Skin of body (tissue), 2 donors: ENCODE results near the gene CNTN4. TPM values are rescaled to one million over a fixed set of nuclear protein-coding genes. Genes with fewer than 3 reads are reported as not detected.

Experiments used
- DNase-seq: peaks from one replicate; lab custom pipeline; 2025; lab: John Stamatoyannopoulos, UW
- total RNA-seq: library from RNA; depleted of rRNA; stranded (reverse); fragments of >200 nt; gene quantifications from one replicate; pipeline ENCODE4 v1.2.3, GENCODE V29; 2014

CNTN4 gene
- total RNA-seq, 1 donor from 2014 or later = 24.4 TPM

DNA sequence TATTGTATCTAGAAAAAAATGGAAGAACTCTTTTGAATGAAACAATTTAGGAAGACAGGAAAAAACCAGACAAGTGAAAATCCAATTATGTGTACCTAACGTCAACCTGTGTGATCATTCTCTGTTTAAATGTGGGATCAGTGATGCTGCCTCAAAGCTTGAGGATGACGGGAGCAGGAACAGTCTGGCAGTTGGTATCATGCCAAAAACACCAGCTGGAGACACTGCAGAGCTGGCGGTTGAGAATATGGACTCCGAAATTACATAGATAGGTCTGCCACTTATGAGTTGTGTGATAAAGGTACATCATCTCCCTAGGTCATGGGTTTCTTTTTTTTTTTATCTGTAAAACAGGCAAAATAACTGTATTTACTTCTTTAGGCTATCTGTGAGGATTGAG lies 480.5 kb downstream of the CNTN4 start:
- no peak for DNase-seq

DNA sequence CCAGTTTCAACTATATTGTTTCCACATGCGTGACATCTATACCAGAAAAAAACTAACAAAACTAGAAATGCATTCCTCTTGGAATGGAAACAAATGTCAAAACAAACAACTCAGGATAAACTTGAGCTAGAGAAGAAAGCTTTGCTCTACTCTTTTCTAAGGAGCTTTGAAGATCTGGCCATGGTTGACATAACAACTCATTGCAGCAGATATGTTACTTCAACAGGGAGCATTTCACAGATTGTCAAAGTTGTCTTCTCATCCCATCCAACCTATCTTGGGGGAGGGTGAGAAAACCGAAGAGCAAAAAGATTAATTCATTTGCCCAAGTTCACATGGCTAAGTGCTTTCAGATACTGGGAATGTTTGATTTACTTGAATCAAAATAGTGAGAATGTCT lies 484.4 kb downstream of the CNTN4 start:
- no peak for DNase-seq

DNA sequence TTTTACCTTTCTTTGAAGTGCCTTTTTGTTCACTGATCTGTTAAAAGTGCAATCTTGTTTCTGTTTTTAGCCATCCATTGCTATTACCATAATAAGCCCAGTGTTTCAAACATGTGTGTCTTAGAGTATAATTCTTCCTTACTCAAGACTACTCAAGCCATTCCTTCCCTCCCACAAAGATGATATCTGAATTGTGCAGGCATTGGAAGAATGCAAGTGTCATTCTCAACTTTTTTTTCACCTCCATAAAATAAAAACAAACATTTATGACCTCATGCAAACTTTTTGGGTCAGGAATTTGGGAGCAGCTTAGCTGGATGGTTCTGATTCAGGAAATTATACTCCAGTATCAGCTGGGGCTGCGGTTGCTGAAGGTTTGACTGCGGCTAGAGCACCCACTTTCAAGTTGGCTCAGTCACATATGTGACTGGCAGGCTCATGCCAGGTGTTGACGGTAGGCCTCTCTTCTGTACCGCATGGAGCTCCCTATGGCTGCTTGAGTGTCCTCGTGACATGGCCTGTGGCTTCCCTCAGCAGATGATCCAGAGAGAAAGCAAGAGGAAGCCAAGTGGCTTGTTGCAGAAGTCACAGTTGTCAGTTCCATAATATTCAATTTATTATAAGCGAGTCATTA lies 490.8 kb downstream of the CNTN4 start:
- no peak for DNase-seq

DNA sequence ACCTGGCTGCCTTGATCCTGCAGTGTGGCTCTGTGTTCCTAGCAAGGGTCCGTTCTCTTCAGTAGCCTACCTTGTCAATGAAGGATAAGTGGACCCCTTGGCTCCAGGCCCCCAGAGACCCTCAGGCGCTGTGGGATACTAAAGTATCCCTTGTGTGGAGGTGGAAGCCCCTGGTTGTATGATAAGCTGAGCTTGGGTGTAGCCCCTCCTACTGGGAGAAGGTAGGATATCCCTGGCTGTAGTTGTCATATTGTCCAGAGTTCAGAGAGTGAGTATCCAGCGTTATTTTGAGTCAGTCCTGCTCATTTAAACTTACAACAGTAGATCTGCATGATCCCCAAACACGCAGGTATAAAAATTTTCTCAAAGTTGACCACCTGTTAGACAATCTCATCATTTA lies 496.8 kb downstream of the CNTN4 start:
- no peak for DNase-seq

DNA sequence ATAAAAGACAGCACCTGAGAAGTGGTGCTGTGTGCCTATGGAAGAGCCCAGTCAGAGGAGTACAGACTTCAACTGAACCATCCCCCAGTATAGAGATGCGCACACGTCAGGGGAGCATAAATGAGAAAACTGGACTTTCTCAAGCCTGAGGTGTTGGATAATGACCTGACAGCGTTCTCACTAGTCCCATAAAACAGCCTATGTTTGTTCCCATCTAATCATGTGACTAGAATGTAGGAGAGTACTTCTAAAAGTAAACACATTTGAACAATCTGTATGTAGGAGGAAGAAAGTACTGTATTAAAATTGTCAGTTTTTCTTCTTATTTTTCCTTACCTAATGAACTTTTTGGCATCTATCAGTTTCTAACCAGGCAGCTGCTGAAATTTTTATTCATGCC lies 498.9 kb downstream of the CNTN4 start:
- no peak for DNase-seq

DNA sequence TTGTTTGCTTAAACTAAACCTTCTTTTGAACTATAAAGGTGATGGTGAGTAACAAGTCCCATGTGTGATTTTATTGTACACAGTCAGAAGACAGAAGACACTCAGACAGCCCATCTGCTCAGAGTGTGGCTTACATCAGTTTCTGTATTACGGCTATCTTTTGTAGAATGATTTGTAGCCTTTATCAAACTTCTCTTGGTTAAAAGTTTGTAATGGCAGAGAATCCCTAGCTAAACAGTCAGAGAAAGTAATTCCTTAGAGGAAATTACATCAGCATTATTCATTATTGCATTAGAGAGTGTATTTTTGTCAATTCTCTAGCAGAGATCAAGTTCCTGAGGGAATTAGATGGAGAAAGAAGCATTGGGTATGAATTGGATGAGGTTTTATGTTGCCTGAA lies 500.8 kb downstream of the CNTN4 start:
- no peak for DNase-seq

DNA sequence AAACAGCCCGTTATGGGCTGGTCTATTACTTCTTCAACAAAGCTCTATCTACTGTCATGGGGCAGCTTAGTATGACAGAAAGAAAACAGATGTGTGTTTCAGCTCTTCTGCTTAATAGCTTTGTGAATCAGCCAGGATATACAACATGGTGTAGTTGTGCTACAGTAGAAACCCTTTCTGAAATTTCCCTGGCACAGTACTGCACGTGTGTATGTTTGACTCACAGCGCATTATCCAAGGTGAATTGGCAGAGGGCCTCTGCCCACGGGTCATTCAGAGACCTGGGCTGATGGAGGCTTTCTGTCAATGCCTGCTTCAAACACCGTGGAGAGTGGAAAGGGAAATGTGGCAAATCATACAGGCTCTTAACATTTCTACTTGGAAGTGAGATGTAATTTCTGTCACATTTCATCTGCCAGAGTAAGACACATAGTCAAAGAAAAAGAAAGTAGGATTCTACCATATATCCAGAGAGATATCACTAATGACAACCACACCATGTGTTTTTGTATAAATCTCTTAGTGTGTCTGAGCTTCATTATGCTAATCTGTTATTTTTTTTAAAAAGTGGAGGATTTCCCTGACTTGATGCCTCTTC lies 505.1 kb downstream of the CNTN4 start:
- no peak for DNase-seq

DNA sequence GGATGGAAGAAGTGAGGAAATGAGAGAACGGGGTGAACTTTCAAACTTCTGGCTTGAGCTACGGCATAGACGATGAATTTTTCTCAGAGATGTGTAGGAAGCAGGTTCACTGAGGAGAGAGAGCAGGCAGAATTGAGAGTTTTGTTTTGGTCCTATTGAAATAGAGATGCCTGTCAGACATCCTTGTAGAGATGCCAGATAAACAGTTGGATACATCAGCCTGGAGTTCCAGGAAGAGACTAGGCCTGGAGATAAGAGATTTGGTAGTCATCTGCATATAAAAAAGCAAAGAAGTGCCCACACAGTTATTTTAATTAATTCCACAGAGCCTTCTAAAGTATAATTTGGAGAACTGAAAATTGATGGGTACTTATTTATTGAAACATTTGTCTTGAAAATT lies 515.9 kb downstream of the CNTN4 start:
- DNase-seq = no peak

DNA sequence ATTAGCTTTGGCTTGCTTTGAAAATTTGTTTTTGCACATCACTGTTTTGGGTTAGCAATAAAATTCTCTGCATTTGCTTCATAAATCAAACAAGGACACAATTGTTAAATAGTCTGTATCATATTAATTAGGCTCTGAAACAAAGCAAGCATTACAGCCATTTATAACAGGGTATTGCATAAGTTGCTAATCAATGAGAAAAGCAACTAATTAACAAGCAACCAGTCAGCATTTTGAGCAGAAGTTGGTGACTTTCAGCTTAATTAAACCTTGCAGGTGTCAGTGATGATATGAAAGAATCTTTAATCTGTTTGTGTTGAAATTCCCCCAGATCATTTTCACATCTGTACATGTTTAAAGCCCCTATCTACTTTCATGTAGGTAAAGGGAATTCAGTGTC lies 516.4 kb downstream of the CNTN4 start:
- DNase-seq = no peak

DNA sequence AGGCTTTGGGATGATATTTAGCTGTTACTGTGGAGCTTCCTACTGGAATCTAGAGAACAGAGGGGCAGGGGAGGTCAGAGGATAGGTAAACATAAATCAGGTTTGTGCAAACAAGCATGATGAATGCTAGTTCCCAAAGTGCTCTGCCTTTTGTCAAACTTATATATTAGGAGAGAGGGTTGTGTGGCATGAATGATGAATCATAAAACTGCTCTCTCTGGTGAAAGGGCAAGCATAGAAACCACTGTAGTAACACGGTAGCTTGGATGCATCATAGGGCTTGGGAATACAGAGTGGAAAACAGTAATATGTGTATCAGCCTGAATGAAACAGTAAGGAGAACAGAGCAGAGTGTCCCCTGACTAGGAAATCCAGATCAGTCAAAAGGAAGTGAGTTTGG lies 524.8 kb downstream of the CNTN4 start:
- no peak for DNase-seq

DNA sequence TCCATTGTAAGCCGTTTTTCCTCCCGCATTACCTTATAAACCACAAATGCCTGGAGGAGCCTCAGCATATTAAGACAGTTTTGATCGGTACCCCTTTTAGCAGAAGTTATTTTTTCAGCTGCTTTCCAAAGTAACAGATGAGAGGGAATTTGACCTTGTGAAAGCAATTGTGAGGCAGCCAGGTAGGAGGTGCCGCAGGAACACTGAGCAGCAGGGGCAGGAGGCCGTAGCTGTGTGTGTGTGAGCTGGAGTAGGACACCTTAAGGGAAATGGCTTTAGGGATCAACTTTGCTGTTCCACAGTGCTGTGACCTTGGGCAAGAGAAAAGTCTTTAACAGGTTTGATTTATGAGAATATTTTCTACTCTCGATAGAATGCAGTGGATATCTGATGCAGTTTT lies 529.5 kb downstream of the CNTN4 start:
- no peak for DNase-seq

DNA sequence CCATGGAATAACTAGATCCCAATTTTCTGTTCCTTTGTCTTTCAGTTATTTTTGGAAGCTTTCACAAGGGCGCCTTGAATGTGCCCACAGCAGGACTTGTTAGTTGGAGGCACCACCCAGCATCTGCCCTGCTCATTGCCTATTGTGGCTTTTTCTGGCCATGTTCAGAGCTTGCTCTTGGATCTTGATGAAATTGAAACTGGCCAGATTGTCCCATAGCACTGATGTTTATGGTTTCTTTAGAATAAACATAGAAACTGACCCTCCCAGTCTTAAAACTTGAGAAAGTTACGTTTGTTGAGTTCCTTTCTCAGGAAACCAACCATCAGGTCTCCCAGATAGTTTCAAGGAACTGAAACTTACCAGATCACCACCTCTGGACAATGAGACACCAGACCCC lies 536.8 kb downstream of the CNTN4 start:
- DNase-seq = no peak

DNA sequence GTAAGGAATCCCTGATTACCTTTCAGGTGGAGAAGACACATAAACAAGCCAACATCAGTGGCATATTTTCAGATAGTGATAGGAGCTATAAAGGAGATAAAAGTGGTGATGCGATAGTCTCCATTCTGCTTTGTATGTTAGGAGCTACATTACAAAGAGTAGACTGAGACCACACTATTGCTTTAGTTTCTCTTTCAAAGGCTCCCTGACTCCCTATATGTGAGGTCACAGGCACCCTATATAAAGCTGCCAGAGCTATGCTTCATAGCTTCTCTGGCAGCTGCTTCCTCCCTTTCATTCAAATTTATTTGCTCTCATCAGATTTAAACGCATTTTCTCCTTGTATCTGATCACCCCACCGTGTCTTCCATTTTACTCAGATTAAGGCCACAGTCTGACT lies 544.9 kb downstream of the CNTN4 start:
- DNase-seq = no peak

DNA sequence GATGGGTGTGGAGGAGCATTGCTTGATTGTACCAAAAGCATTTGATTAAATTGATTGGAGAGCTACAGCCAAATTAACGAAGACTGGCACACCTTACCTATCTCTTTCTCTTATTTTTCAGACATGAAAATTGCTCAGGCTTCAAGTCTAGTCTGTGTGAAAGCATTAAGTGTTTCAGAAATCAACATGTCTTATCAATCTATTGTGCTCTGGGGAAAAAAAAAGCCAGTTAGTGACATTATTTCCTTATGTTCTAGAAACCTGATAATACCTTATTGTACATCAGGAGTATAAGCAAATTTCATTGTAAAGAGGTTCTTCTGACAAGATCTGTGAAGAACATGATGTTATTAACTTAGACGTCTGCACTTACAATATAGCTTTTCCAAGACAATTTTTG lies 546.3 kb downstream of the CNTN4 start:
- no peak for DNase-seq

DNA sequence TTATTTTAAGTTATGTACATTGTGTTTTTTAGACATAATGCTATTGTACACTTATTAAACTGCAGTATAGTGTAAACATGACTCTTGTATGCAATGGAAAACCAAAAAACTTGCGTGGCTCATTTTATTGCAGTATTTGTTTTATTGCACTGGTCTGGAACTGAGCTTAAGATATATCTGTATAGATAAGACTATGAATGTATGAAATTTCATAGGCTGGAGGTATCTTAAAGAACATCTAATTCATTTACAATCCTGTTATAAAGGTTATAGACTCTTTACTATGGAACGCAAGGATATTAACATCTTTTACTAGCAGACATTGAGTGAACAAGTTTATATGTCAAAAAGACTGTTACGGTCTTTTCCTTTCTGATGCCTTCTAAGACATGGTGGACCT lies 552.1 kb downstream of the CNTN4 start:
- DNase-seq = no peak

DNA sequence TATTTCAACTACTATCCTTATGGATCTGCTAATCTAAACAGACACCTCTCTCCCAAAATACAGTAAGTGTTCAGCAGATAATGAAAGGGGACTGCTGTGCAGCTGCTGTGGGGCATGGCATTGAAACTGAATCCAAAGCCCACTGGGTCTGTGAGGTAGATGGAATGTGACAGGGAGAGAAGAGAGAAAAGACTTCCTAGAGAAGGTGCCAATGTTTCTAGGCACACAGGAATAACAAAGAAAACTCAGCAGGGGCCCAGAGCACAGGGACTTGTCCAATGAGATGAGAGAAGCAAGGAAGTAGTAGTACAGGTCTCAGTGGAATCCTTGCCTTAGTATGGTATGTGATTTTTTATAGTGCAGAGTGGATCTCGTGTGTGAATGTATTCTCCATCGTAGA lies 553.7 kb downstream of the CNTN4 start:
- DNase-seq = no peak

DNA sequence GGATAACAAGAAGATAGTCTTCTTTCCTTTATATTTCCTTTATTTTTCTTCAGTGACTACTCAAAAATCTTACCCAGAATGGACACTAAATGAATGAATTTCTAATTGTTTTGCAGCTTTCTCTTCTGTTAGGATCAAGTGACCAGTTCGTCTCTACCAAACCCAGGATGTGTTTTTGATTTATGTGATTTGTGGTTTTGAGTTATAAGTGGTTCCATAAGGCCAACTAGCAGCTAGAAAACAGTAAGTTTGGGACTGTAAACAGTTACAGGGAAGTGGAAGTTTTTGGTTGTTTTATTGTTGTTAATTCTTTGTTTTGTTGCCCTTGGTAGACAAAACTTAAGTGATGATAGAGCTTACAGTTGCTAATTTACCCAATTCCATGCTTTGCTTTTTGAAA lies 555.0 kb downstream of the CNTN4 start:
- no peak for DNase-seq

DNA sequence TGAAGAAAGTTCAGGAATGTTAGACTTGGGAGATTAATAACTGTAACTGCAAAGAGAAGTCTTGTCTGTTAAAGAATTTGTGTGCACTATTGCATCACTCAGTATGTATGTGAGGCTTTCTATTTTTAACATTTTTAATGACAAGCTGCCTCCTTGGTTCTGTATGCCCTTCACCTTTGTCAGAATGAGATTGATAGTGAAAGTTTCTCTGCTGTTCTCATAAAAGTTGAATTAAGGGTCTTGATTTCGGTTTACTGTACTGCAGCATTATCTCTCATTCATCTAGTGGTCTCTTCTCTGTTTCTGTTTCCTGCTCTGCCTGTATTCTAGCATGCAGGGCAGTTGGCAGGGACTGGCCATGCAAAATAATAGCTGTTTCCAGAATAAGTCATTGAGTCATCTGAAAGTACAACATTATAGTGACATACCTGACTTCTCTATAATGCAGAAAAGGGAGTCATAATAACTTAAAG lies 556.6 kb downstream of the CNTN4 start:
- DNase-seq = no peak

DNA sequence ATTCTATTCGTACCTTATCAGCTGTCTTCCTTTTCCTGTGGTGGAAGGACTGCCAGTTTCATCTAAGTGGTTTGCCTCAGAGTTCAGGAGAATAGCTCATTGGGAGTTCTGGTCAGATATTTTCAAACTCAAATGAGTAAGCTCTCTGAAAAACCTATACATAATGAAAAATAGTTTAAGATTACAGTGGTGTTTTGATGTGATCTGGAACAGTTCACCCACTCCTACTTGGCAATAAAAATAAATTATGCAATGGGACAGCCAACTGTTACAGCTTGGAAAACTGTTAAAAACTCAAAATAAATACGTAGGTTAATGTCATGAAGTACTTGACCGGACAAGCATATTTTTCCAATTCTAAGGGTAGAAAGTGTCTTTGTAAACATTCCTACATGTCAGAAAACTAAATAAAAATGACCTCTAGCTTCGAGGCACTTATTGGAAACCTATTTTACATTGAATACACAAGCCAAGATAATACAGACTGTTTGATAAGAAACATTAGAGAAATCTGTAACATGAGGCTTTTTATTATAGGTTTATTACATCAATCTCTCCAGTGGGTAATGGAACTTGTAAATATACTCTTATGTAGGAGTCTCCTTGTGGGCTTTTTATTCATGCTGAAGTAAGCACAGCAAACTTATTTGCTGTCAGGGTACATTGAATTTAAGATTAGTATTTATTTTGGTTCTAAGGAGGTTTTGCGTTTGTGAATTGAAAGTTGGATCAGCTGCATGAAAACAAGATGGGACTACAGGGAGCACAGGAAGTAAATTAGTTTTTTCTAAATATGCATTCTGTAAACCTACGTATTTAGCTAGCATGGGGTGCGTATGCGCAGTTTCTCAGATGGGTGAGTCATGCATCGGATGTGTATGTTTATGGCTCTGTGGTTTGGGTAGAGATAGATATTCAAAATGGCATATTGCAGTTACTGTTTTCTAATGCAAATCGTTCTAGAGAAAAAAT lies 558.4 kb downstream of the CNTN4 start:
- DNase-seq = peak; percentile 47

DNA sequence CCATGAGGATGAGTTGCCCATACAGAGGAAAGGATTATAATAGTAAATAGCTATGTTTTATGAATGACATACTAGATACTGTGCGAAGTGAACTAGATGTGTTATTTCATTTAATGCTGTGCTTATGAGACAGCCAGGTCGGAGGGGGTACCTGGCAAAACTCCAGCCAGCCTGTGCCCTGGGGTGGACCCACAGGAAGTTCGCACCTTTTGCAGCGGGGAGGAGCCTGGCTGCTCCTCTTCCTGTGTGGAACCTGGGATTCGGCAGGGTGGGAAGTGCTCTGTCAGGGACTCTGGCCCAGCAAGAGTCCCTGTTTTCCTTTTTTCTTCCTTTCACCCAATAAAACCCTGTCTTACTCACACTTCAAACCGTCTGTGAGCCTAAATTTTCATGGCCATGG lies 559.3 kb downstream of the CNTN4 start:
- no peak for DNase-seq

DNA sequence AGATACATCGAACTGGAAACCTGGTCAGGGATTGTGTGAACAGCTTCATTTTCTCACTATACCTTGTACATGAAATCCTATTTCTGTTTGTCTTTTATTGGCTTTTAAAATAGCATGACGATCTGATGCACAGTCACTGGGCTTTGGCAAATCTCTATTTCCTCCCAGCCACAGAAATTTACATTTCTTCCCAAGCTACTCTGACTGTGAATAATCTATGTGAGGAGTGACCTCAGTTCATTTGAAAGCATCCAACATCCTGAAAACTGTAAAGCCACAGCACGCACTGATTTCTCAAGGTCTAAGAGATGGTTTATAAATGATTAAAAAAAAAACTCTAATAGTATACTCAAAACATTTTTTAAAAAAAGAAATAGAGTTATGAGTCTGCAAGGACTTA lies 561.2 kb downstream of the CNTN4 start:
- DNase-seq = no peak

DNA sequence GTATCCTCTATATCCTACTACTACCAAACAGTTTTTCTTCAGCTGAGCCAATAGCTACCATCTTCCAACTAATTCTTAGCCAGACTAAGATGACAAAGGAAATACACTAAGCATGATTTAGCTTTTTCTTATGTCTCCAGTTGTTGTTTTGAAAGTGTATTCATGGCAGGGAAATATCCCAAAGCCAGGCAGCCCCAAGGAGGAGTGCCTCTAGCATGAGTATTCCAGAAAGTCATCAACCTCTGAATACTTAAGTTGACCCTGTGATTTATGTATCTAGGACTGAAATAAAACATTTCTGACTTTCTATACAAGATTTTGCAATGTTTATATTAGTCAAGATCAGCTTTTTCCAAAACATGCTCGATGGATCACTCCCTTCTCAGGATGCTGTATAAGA lies 562.4 kb downstream of the CNTN4 start:
- no peak for DNase-seq

DNA sequence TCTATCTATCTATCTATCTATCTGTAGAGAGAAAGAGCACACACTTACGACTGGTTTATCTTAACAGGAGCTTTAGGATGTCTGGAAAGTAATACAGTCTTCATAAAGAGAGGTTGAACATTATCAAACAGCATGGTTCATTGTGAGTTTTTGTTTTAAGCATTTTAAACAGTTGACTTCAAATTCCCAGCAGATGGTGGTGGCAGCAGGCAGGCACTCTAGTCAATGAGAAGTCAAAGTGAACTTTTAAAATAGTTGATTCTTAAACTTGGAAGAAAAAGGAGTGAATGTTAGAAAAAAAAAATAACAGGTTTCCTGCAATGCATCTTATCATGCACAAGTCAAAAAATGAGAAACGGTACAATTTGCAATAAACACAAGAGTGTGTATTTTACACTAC lies 578.8 kb downstream of the CNTN4 start:
- DNase-seq = no peak
